HG03354 (cell line): ENCODE data around the gene RPGRIP1L.

Experiments used
- ATAC-seq: cut with Tn5 transposase; IDR thresholded peaks from one replicate; pipeline ENCODE4 v1.9.1; 2021; ENCODE audit warnings: mild to moderate bottlenecking; ENCODE audit not compliant: unreplicated experiment, poor library complexity, severe bottlenecking

RPGRIP1L gene

GRCh38 chr16:53565296-53565863 is 138.3 kb downstream of the RPGRIP1L start:
- no peak for ATAC-seq

- no peak for ATAC-seq
Measured at GRCh38 chr16:53563426-53563825, 140.2 kb downstream of the RPGRIP1L start.

- no peak for ATAC-seq
Measured at GRCh38 chr16:53561101-53561888, 142.4 kb downstream of the RPGRIP1L start.

GRCh38 chr16:53559270-53559951 is 144.2 kb downstream of the RPGRIP1L start:
- ATAC-seq, result no peak

- no peak for ATAC-seq
Measured at GRCh38 chr16:53558710-53559109, 144.9 kb downstream of the RPGRIP1L start.

GRCh38 chr16:53556521-53556920 is 147.1 kb downstream of the RPGRIP1L start:
- no peak for ATAC-seq

- peak; percentile 77 for ATAC-seq
Measured at GRCh38 chr16:53549970-53550690, 153.5 kb downstream of the RPGRIP1L start.
